H9 (cell line): ENCODE measurements around the gene TIGD1. TPM values are rescaled to one million over a fixed set of nuclear protein-coding genes. Genes with fewer than 3 reads are reported as not detected.

Experiments used
- DNase-seq: peaks from one replicate; pipeline ENCODE4 v3.0.0-alpha.2; 2017
- H2AFZ ChIP-seq: one replicate; pipeline ENCODE4 v1.6.1; 2013; ENCODE audit warnings: mild to moderate bottlenecking, low read length, control low read depth, moderate library complexity
- H2AK5ac ChIP-seq: 2 replicates; pipeline ENCODE4 v1.6.1; 2013; ENCODE audit warnings: low read length, control low read depth, mixed read lengths; ENCODE audit not compliant: insufficient read length
- H2BK120ac ChIP-seq: one replicate; pipeline ENCODE4 v1.6.1; 2013; ENCODE audit warnings: low read depth, mild to moderate bottlenecking, low read length, control low read depth, inconsistent platforms; ENCODE audit not compliant: poor library complexity, severe bottlenecking
- H2BK12ac ChIP-seq: 2 replicates; pipeline ENCODE4 v1.6.1; 2013; ENCODE audit warnings: low read length, control low read depth, mixed read lengths, low read depth; ENCODE audit not compliant: insufficient read length
- H2BK15ac ChIP-seq: 2 replicates; pipeline ENCODE4 v1.6.1; 2013; ENCODE audit warnings: low read depth, low read length, control low read depth
- H2BK20ac ChIP-seq: one replicate; pipeline ENCODE4 v1.6.1; 2013; ENCODE audit warnings: low read depth, mild to moderate bottlenecking, low read length, control low read depth, inconsistent platforms; ENCODE audit not compliant: poor library complexity, severe bottlenecking
- H2BK5ac ChIP-seq: 2 replicates; pipeline ENCODE4 v1.6.1; 2013; ENCODE audit warnings: low read length, control low read depth, mixed read lengths; ENCODE audit not compliant: insufficient read length
- H3K14ac ChIP-seq: 2 replicates; pipeline ENCODE4 v1.6.1; 2013; ENCODE audit warnings: low read length, control low read depth; ENCODE audit not compliant: insufficient read depth
- H3K18ac ChIP-seq: 2 replicates; pipeline ENCODE4 v1.6.1; 2013; ENCODE audit warnings: low read depth, mild to moderate bottlenecking, mixed read lengths, low read length, control low read depth; ENCODE audit not compliant: insufficient read length
- H3K23ac ChIP-seq: 2 replicates; pipeline ENCODE4 v1.6.1; 2013; ENCODE audit warnings: low read length, control low read depth, mixed read lengths, low read depth; ENCODE audit not compliant: insufficient read length
- H3K23me2 ChIP-seq: 2 replicates; pipeline ENCODE4 v1.6.1; 2013; ENCODE audit warnings: low read depth, mild to moderate bottlenecking, mixed read lengths, low read length, control low read depth; ENCODE audit not compliant: insufficient read length, poor library complexity, severe bottlenecking
- H3K27ac ChIP-seq: 2 replicates; pipeline ENCODE4 v1.5.1; 2013; ENCODE audit warnings: low read length, control low read depth, mixed read lengths, low read depth; ENCODE audit not compliant: insufficient read length
- H3K27me3 ChIP-seq: 2 replicates; pipeline ENCODE4 v1.6.1; 2013; ENCODE audit warnings: low read length, control low read depth, inconsistent platforms; ENCODE audit not compliant: insufficient read depth
- H3K4ac ChIP-seq: 2 replicates; pipeline ENCODE4 v1.6.1; 2013; ENCODE audit warnings: low read depth, mild to moderate bottlenecking, control low read depth, inconsistent platforms, low read length, moderate library complexity
- H3K4me1 ChIP-seq: 2 replicates; pipeline ENCODE4 v1.6.1; 2013; ENCODE audit warnings: low read length, control low read depth, inconsistent platforms; ENCODE audit not compliant: insufficient read depth
- H3K4me2 ChIP-seq: 2 replicates; pipeline ENCODE4 v1.6.1; 2013; ENCODE audit warnings: low read length, control low read depth, mixed read lengths; ENCODE audit not compliant: insufficient read length, insufficient read depth
- H3K56ac ChIP-seq: 2 replicates; pipeline ENCODE4 v1.6.1; 2013; ENCODE audit warnings: low read depth, mild to moderate bottlenecking, mixed read lengths, low read length, control low read depth; ENCODE audit not compliant: insufficient read length
- H3K79me1 ChIP-seq: 2 replicates; pipeline ENCODE4 v1.6.1; 2013; ENCODE audit warnings: low read depth, mild to moderate bottlenecking, moderate library complexity, low read length, control low read depth, inconsistent platforms; ENCODE audit not compliant: insufficient read depth, poor library complexity, severe bottlenecking
- H3K79me2 ChIP-seq: 2 replicates; pipeline ENCODE4 v1.6.1; 2013; ENCODE audit warnings: low read length, control low read depth, inconsistent platforms; ENCODE audit not compliant: insufficient read depth
- H3K9ac ChIP-seq: 2 replicates; pipeline ENCODE4 v1.6.1; 2013; ENCODE audit warnings: low read length, control low read depth, mixed read lengths; ENCODE audit not compliant: insufficient read length; ENCODE audit errors: extremely low read depth
- H3K9me3 ChIP-seq: one replicate; pipeline ENCODE4 v1.6.1; 2013; ENCODE audit warnings: low read depth, low read length, inconsistent platforms; ENCODE audit not compliant: control insufficient read depth
- H3T11ph ChIP-seq: one replicate; pipeline ENCODE4 v1.6.1; 2013; ENCODE audit warnings: mild to moderate bottlenecking, low read length, control low read depth, inconsistent platforms
- H4K20me1 ChIP-seq: one replicate; pipeline ENCODE4 v1.6.1; 2013; ENCODE audit not compliant: control insufficient read depth, insufficient read length, insufficient read depth
- H4K5ac ChIP-seq: 2 replicates; pipeline ENCODE4 v1.6.1; 2013; ENCODE audit warnings: low read depth, mild to moderate bottlenecking, mixed read lengths, low read length, control low read depth; ENCODE audit not compliant: insufficient read length
- H4K8ac ChIP-seq: replicated peaks from 2 replicates; pipeline ENCODE4 v1.6.1; 2013; ENCODE audit warnings: low read length, control low read depth, mixed read lengths, low read depth; ENCODE audit not compliant: insufficient read length
- H4K91ac ChIP-seq: 2 replicates; pipeline ENCODE4 v1.6.1; 2013; ENCODE audit warnings: low read depth, mild to moderate bottlenecking, moderate library complexity, mixed read lengths, low read length, control low read depth; ENCODE audit not compliant: insufficient read length
- H3K27ac Mint-ChIP-seq, 3 experiments: 2 replicates in 2 of 3; 3 replicates in 1 of 3; pipeline ENCODE4 v1.8.0; 2020 to 2021; ENCODE audit warnings: mixed read lengths in 3 of 3, mild to moderate bottlenecking in 1 of 3, moderate library complexity in 1 of 3
- H3K27me3 Mint-ChIP-seq: 2 replicates; pipeline ENCODE4 v1.8.0; 2021; ENCODE audit warnings: low read depth, mild to moderate bottlenecking, moderate library complexity, mixed read lengths
- H3K36me3 Mint-ChIP-seq, 3 experiments: 2 replicates in 2 of 3; 3 replicates in 1 of 3; pipeline ENCODE4 v1.8.0; 2020 to 2021; ENCODE audit warnings: low read depth in 3 of 3, mixed read lengths in 3 of 3; ENCODE audit not compliant: insufficient read depth in 1 of 3
- H3K4me1 Mint-ChIP-seq, 2 experiments: 2 replicates each; pipeline ENCODE4 v1.8.0; 2020; ENCODE audit warnings: mixed read lengths in 2 of 2
- H3K4me3 Mint-ChIP-seq, 2 experiments: 2 replicates in 1 of 2; 3 replicates in 1 of 2; pipeline ENCODE4 v1.8.0; 2020 to 2021; ENCODE audit warnings: mild to moderate bottlenecking in 2 of 2, mixed read lengths in 2 of 2, moderate library complexity in 1 of 2
- H3K9me3 Mint-ChIP-seq, 2 experiments: 2 replicates in 1 of 2; 3 replicates in 1 of 2; pipeline ENCODE4 v1.8.0; 2020; ENCODE audit warnings: mild to moderate bottlenecking in 2 of 2, mixed read lengths in 2 of 2, moderate library complexity in 1 of 2
- CTCF ChIP-seq: fragments of 200-600 bp; sonication (generic); conservative IDR thresholded peaks from 3 replicates; pipeline ENCODE4 v1.8.0; 2021; ENCODE audit warnings: antibody characterized with exemption, mild to moderate bottlenecking
- WGBS: extraction: QIAGEN DNeasy Blood & Tissue Kit; methylation state at CpG from one replicate; pipeline ENCODE4 v1.1.7; 2013; ENCODE audit warnings: missing lambda C conversion rate, low lambda C conversion rate, mixed read lengths; ENCODE audit not compliant: insufficient read length; ENCODE audit errors: extremely low coverage; 5-methylcytosine and 5-hydroxymethylcytosine counted together
- total RNA-seq: library from RNA; stranded (reverse); gene quantifications from 2 replicates; pipeline ENCODE4 v1.2.1, GENCODE V29; 2021

The TIGD1 gene
- total RNA-seq, 1 experiment from 2014 or later, result 6.3 TPM

- Histone ChIP-seq H4K5ac (no peak overlapping the region), H2BK12ac (no peak overlapping the region), H3K18ac (peak overlapping the region; percentile 10), H2AFZ (no peak overlapping the region), H3K4ac (no peak overlapping the region), H3K27me3 (peaks cover 17% of the 10 kb centered on the region), H4K20me1 (peaks cover 3% of the 10 kb centered on the region), H4K91ac (no peak overlapping the region), H3K9ac (no peak overlapping the region), H2BK120ac (no peak overlapping the region), H3K27ac (no peak overlapping the region), H3K4me2 (peak overlapping the region; percentile 88), H3K23ac (no peak overlapping the region), H4K8ac (no peak overlapping the region), H2BK15ac (no peak overlapping the region), H3K9me3 (no peaks in the 10 kb centered on the region), H3K23me2 (peaks cover 12% of the 10 kb centered on the region), H3K4me1 (0 out of 2 replicates have a peak, but pooled peaks cover 3% of the 10 kb centered on the region), H3K79me1 (no peaks in the 10 kb centered on the region), H2BK5ac (no peak overlapping the region), H2AK5ac (no peak overlapping the region), H3K56ac (no peak overlapping the region), H2BK20ac (no peak overlapping the region), H3K79me2 (no peaks in the 10 kb centered on the region), H3K14ac (peak overlapping the region; percentile 45), H3T11ph (no peak overlapping the region)
- Mint-ChIP-seq H3K4me1 (peaks cover 17 to 62% of the 10 kb centered on the region in 2 experiments), H3K9me3 (no peaks in the 10 kb centered on the region; a peak in 1 of 5 replicates), H3K4me3 (peak overlapping the region; percentile 69 to 91), H3K27ac (no peak overlapping the region), H3K27me3 (peaks cover 81% of the 10 kb centered on the region), H3K36me3 (no peaks in the 10 kb centered on the region)
- TF ChIP-seq CTCF, result no peak
- DNase-seq, result no peak
- WGBS, result no CpG with 5 or more reads among the region's 21 CpGs
Measured at GRCh38 chr2:232502511-232502910, 47.8 kb downstream of the TIGD1 start.
